HCT116 (cell line): ENCODE data around the gene HIVEP1. TPM values are rescaled to one million over a fixed set of nuclear protein-coding genes. Genes with fewer than 3 reads are reported as not detected.

ENCODE experiments used
- ATAC-seq: fragments of 200-7000 bp; cut with Tn5 transposase; 2 replicates; pipeline ENCODE4 v1.9.1; 2020; ENCODE audit warnings: mild to moderate bottlenecking, moderate library complexity
- BruUV-seq: library from RNA; stranded (reverse); fragments of 400-500 nt; replicated peaks from 2 replicates; lab custom pipeline; 2021; lab: Mats Ljungman, UMichigan
- CTCF ChIA-PET: fragments of 300-600 bp; sonication (Branson Sonifier 250); formaldehyde crosslinking; loops from one replicate; lab custom pipeline; 2021; ENCODE audit warnings: antibody characterized with exemption; lab: Charles Lee
- POLR2A ChIA-PET: fragments of 300-600, 350-600 bp; sonication (Branson Sonifier 250); formaldehyde crosslinking; loops from one replicate; lab custom pipeline; 2021; ENCODE audit warnings: antibody characterized with exemption; lab: Charles Lee
- RAD21 ChIA-PET, 2 experiments: fragments of 300-600 bp; sonication (Branson Sonifier 250); formaldehyde crosslinking; loops; one replicate each; lab custom pipeline; 2023; ENCODE audit warnings: low total read pairs in 2 of 2; ENCODE audit not compliant: uncharacterized antibody in 2 of 2, unreplicated experiment in 2 of 2, low non-redundant PET in 1 of 2; lab: Charles Lee
- DNase-seq: peaks from one replicate; pipeline ENCODE4 v3.0.0-alpha.2; 2010; ENCODE audit warnings: low read depth, low spot score
- H2AFZ ChIP-seq: fragments of 200-600 bp; shearing (Covaris generic), sonication (generic); 2 replicates; pipeline ENCODE4 v1.6.1; 2017; ENCODE audit warnings: low read depth, mixed run types, mixed read lengths, antibody characterized with exemption, low read length; ENCODE audit not compliant: poor library complexity, severe bottlenecking
- H3K27ac ChIP-seq: 2 replicates; pipeline ENCODE4 v1.5.1; 2012; ENCODE audit warnings: low read depth, low read length
- H3K27me3 ChIP-seq: fragments of 200-600 bp; sonication (generic); 2 replicates; pipeline ENCODE4 v1.6.1; 2016; ENCODE audit warnings: mixed run types, low read length, mixed read lengths; ENCODE audit not compliant: insufficient read depth
- H3K36me3 ChIP-seq, 2 experiments: fragments of 200-500 bp in 1 of 2; fragments of 200-600 bp in 1 of 2; sonication (Bioruptor generic) in 1 of 2; sonication (generic) in 1 of 2; 2 replicates each; pipeline versions ENCODE4 v1.5.1 to v1.6.1; 2014 to 2016; ENCODE audit warnings: low read length in 2 of 2, inconsistent platforms in 1 of 2, mixed read lengths in 1 of 2, mixed run types in 1 of 2; ENCODE audit not compliant: insufficient read depth in 2 of 2, control insufficient read depth in 1 of 2
- H3K4me1 ChIP-seq, 2 experiments: fragments of 200-600 bp in 1 of 2; sonication (generic) in 1 of 2; 2 replicates each; pipeline versions ENCODE4 v1.5.1 to v1.6.1; 2012 to 2017; ENCODE audit warnings: low read length in 2 of 2, inconsistent platforms in 1 of 2, mild to moderate bottlenecking in 1 of 2, mixed read lengths in 1 of 2, mixed run types in 1 of 2, moderate library complexity in 1 of 2; ENCODE audit not compliant: insufficient read depth in 2 of 2, control insufficient read depth in 1 of 2
- H3K4me2 ChIP-seq: fragments of 200-600 bp; sonication (generic); 2 replicates; pipeline ENCODE4 v1.6.1; 2017; ENCODE audit warnings: mixed run types, low read length, mixed read lengths
- H3K4me3 ChIP-seq, 2 experiments: fragments of 200-600 bp in 1 of 2; sonication (generic) in 1 of 2; replicated peaks in 1 of 2; 2 replicates each; pipeline ENCODE4 v1.5.1; 2011 to 2016; ENCODE audit warnings: low read length in 2 of 2, control low read depth in 1 of 2, low read depth in 1 of 2, mild to moderate bottlenecking in 1 of 2, mixed read lengths in 1 of 2, mixed run types in 1 of 2
- H3K79me2 ChIP-seq: fragments of 200-600 bp; sonication (generic); 2 replicates; pipeline ENCODE4 v1.6.1; 2017; ENCODE audit warnings: mild to moderate bottlenecking, mixed run types, low read length, moderate library complexity, mixed read lengths; ENCODE audit not compliant: insufficient read depth
- H3K9ac ChIP-seq: fragments of 200-600 bp; sonication (generic); 2 replicates; pipeline ENCODE4 v1.6.1; 2016; ENCODE audit warnings: low read length, mixed read lengths
- H3K9me2 ChIP-seq: fragments of 200-600 bp; sonication (generic), shearing (Covaris generic); 2 replicates; pipeline ENCODE4 v1.6.1; 2017; ENCODE audit warnings: mixed run types, mild to moderate bottlenecking, moderate library complexity; ENCODE audit not compliant: insufficient read depth
- H3K9me3 ChIP-seq, 2 experiments: fragments of 200-500 bp in 1 of 2; fragments of 200-600 bp in 1 of 2; sonication (Bioruptor generic) in 1 of 2; sonication (generic) in 1 of 2; 2 replicates each; pipeline ENCODE4 v1.6.1; 2014 to 2017; ENCODE audit warnings: low read length in 2 of 2, mixed read lengths in 2 of 2, inconsistent platforms in 1 of 2, low read depth in 1 of 2, mild to moderate bottlenecking in 1 of 2, mixed run types in 1 of 2, moderate library complexity in 1 of 2; ENCODE audit not compliant: control insufficient read depth in 1 of 2, insufficient read depth in 1 of 2
- H4K20me1 ChIP-seq: fragments of 200-600 bp; sonication (generic), shearing (Covaris generic); 2 replicates; pipeline ENCODE4 v1.6.1; 2017; ENCODE audit warnings: mixed run types, mild to moderate bottlenecking, moderate library complexity; ENCODE audit not compliant: insufficient read depth
- CBX3 ChIP-seq: IDR thresholded peaks from 2 replicates; pipeline ENCODE4 v1.6.1; 2012; ENCODE audit warnings: low read depth
- EGR1 ChIP-seq: IDR thresholded peaks from 2 replicates; pipeline ENCODE4 v1.6.1; 2012; ENCODE audit warnings: low read depth
- ELF1 ChIP-seq: IDR thresholded peaks from 2 replicates; pipeline ENCODE4 v1.6.1; 2012; ENCODE audit warnings: low read depth, borderline replicate concordance
- EZH2 ChIP-seq: fragments of 200-600 bp; sonication (generic); IDR thresholded peaks from 2 replicates; pipeline ENCODE4 v1.6.1; 2017; ENCODE audit warnings: antibody characterized with exemption, mixed run types
- EZH2phosphoT487 ChIP-seq: fragments of 200-600 bp; IDR thresholded peaks from 2 replicates; pipeline ENCODE4 v1.6.1; 2018; ENCODE audit warnings: antibody characterized with exemption, borderline replicate concordance
- FOSL1 ChIP-seq: IDR thresholded peaks from 2 replicates; pipeline ENCODE4 v1.6.1; 2012; ENCODE audit warnings: low read depth
- JUND ChIP-seq: IDR thresholded peaks from 2 replicates; pipeline ENCODE4 v1.6.1; 2012
- RAD21 ChIP-seq: IDR thresholded peaks from 2 replicates; pipeline ENCODE4 v1.6.1; 2012; ENCODE audit warnings: low read depth, mild to moderate bottlenecking
- SIN3A ChIP-seq: IDR thresholded peaks from 2 replicates; pipeline ENCODE4 v1.6.1; 2012; ENCODE audit warnings: low read depth
- SP1 ChIP-seq: IDR thresholded peaks from 2 replicates; pipeline ENCODE4 v1.6.1; 2012; ENCODE audit warnings: low read depth
- YY1 ChIP-seq: IDR thresholded peaks from 2 replicates; pipeline ENCODE4 v1.6.1; 2011; ENCODE audit warnings: low read length, low read depth, moderate library complexity, mild to moderate bottlenecking; ENCODE audit not compliant: insufficient replicate concordance; ENCODE audit errors: extremely low read depth
- ZFX ChIP-seq: fragments of 450-650 bp; IDR thresholded peaks from 2 replicates; pipeline ENCODE4 v1.6.1; 2017
- ZNF274 ChIP-seq: fragments of 200-500 bp; sonication (Bioruptor generic); IDR thresholded peaks from 2 replicates; pipeline ENCODE4 v1.6.1; 2014; ENCODE audit warnings: mild to moderate bottlenecking, low read depth, low read length, inconsistent platforms
- intact Hi-C: fragments of 100-400 bp; cut with micrococcal nuclease; formaldehyde crosslinking; loops from 2 replicates; pipeline ENCODE4 v1.10.0; 2022
- total RNA-seq: library from RNA; stranded (reverse); gene quantifications from one replicate; pipeline ENCODE4 v1.2.1, GENCODE V29; 2021; ENCODE audit not compliant: unreplicated experiment
- TF ChIP-seq, protein P1 (sequence below): IDR thresholded peaks from 2 replicates; pipeline ENCODE4 v1.6.1; 2012
- TF ChIP-seq, protein P2 (sequence below): IDR thresholded peaks from 2 replicates; pipeline ENCODE4 v1.6.1; 2012; ENCODE audit warnings: low read depth
- TF ChIP-seq, protein P3 (sequence below), 3 experiments: fragments of 200-600 bp in 1 of 3; sonication (generic) in 1 of 3; IDR thresholded peaks in 2 of 3; conservative IDR thresholded peaks in 1 of 3; 2 replicates each; pipeline ENCODE4 v1.5.1; 2012 to 2017; ENCODE audit warnings: low read depth in 2 of 3, low read length in 2 of 3, antibody characterized with exemption in 1 of 3, borderline replicate concordance in 1 of 3, control low read depth in 1 of 3, mild to moderate bottlenecking in 1 of 3, mixed read lengths in 1 of 3, mixed run types in 1 of 3, moderate library complexity in 1 of 3; ENCODE audit not compliant: insufficient read depth in 1 of 3
- TF ChIP-seq, protein P4 (sequence below): IDR thresholded peaks from 2 replicates; pipeline ENCODE4 v1.6.1; 2012

HIVEP1 gene
- total RNA-seq, 1 experiment from 2014 or later, result 11.2 TPM

DNA sequence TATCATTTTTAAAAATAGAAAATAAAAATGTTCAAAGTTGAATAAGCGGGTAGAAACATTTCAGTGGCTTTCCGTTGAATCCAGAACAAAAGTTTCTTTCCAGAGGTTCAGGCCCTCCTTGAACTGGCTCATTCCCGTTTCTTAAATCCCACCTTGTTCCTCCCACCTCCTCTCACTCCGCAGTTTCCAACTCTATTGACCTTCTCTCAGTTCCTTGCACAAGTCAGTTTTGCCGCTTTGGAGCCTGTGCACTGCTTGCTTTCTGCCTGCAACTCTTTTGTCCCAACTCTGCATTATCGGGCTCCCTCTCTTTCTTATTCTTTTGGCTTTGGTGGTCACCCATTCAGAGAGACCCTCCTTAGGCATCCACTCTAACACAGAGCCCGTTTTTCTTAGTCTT, 178.1 kb downstream of the HIVEP1 start:
- H3K9me2 ChIP-seq, result 0 out of 2 replicates have a peak, but pooled peaks cover 2% of the 10 kb centered on the region
- no peaks in the 10 kb centered on the region for H3K9me3 ChIP-seq
- ChIA-PET RAD21 (no interaction called here), CTCF (no interaction called here), POLR2A (no interaction called here)
- no peaks in the 10 kb centered on the region for H3K4me1 ChIP-seq
- no peak overlapping the region for H2AFZ ChIP-seq
- no peak for TF ChIP-seq FOSL1
- TF ChIP-seq JUND, result no peak
- no peak for TF ChIP-seq EZH2phosphoT487
- TF ChIP-seq SIN3A, result no peak
- TF ChIP-seq, protein P1, sequence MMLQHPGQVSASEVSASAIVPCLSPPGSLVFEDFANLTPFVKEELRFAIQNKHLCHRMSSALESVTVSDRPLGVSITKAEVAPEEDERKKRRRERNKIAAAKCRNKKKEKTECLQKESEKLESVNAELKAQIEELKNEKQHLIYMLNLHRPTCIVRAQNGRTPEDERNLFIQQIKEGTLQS, result no peak
- TF ChIP-seq, protein P2, sequence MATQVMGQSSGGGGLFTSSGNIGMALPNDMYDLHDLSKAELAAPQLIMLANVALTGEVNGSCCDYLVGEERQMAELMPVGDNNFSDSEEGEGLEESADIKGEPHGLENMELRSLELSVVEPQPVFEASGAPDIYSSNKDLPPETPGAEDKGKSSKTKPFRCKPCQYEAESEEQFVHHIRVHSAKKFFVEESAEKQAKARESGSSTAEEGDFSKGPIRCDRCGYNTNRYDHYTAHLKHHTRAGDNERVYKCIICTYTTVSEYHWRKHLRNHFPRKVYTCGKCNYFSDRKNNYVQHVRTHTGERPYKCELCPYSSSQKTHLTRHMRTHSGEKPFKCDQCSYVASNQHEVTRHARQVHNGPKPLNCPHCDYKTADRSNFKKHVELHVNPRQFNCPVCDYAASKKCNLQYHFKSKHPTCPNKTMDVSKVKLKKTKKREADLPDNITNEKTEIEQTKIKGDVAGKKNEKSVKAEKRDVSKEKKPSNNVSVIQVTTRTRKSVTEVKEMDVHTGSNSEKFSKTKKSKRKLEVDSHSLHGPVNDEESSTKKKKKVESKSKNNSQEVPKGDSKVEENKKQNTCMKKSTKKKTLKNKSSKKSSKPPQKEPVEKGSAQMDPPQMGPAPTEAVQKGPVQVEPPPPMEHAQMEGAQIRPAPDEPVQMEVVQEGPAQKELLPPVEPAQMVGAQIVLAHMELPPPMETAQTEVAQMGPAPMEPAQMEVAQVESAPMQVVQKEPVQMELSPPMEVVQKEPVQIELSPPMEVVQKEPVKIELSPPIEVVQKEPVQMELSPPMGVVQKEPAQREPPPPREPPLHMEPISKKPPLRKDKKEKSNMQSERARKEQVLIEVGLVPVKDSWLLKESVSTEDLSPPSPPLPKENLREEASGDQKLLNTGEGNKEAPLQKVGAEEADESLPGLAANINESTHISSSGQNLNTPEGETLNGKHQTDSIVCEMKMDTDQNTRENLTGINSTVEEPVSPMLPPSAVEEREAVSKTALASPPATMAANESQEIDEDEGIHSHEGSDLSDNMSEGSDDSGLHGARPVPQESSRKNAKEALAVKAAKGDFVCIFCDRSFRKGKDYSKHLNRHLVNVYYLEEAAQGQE, result no peak
- no peak for TF ChIP-seq SP1
- no peak for TF ChIP-seq RAD21
- no peak for TF ChIP-seq ZNF274
- TF ChIP-seq, protein P3, sequence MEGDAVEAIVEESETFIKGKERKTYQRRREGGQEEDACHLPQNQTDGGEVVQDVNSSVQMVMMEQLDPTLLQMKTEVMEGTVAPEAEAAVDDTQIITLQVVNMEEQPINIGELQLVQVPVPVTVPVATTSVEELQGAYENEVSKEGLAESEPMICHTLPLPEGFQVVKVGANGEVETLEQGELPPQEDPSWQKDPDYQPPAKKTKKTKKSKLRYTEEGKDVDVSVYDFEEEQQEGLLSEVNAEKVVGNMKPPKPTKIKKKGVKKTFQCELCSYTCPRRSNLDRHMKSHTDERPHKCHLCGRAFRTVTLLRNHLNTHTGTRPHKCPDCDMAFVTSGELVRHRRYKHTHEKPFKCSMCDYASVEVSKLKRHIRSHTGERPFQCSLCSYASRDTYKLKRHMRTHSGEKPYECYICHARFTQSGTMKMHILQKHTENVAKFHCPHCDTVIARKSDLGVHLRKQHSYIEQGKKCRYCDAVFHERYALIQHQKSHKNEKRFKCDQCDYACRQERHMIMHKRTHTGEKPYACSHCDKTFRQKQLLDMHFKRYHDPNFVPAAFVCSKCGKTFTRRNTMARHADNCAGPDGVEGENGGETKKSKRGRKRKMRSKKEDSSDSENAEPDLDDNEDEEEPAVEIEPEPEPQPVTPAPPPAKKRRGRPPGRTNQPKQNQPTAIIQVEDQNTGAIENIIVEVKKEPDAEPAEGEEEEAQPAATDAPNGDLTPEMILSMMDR (IDR thresholded peaks at IDR 0.05 in 2 of 3, conservative IDR thresholded peaks at IDR 0.05 in 1 of 3; ENCODE audit: borderline replicate concordance in 1 of 3, insufficient read depth in 1 of 3, low read depth in 2 of 3, low read length in 2 of 3), result no peak
- TF ChIP-seq ZFX, result no peak
- no peak for TF ChIP-seq EZH2
- no peak for TF ChIP-seq ELF1
- TF ChIP-seq, protein P4, sequence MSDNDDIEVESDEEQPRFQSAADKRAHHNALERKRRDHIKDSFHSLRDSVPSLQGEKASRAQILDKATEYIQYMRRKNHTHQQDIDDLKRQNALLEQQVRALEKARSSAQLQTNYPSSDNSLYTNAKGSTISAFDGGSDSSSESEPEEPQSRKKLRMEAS, result no peak
- no peak for TF ChIP-seq YY1
- TF ChIP-seq EGR1, result no peak
- TF ChIP-seq CBX3, result no peak
- no TSS peak for BruUV-seq
- no peak overlapping the region for H3K4me3 ChIP-seq
- no peaks in the 10 kb centered on the region for H3K36me3 ChIP-seq
- DNase-seq, result no peak
- no peak overlapping the region for H3K9ac ChIP-seq
- no peaks in the 10 kb centered on the region for H4K20me1 ChIP-seq
- H3K27me3 ChIP-seq, result no peaks in the 10 kb centered on the region
- no peak overlapping the region for H3K4me2 ChIP-seq
- no peak overlapping the region for H3K27ac ChIP-seq
- no peak for ATAC-seq
- intact Hi-C loops, result no loop called here
- no peaks in the 10 kb centered on the region for H3K79me2 ChIP-seq
